GM18870 (cell line): ENCODE data around the gene TENM4.

Experiments used
- ATAC-seq: cut with Tn5 transposase; IDR thresholded peaks from one replicate; pipeline ENCODE4 v1.9.1; 2021; ENCODE audit warnings: moderate library complexity; ENCODE audit not compliant: unreplicated experiment

TENM4 gene

DNA sequence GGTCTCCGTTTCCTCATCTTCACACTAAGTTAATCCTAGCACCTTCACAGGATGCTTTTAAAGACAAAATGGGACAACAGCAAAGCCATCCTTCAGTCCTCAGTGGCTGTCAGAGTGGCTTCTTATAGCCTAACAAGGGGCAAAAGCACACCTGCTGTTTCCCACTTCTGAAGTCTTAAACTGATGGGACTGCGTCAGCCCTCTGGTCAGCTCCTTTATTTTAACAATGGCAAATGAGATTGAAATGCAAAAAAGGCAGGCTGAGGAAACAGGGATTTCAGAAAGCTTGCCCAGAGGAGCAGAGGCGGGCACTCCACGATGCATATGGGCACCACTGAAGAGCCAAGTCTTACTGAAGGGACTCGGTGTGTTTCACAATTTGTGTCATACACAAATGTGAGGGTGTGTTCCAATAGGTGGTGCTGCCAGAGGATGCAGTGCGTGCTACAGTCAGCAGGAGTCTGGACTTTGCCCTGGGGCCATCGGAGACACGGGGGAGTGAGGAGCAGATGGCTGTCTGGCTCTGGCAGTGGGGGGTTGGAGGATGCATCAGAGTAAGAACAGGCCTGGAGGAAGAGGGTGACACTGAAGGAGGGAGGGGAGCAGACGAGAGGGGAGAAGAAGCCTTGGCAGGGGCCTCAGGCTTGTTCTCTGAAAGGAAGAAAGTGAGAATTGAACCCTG is 47.3 kb downstream of the TENM4 start:
- ATAC-seq: no peak

DNA sequence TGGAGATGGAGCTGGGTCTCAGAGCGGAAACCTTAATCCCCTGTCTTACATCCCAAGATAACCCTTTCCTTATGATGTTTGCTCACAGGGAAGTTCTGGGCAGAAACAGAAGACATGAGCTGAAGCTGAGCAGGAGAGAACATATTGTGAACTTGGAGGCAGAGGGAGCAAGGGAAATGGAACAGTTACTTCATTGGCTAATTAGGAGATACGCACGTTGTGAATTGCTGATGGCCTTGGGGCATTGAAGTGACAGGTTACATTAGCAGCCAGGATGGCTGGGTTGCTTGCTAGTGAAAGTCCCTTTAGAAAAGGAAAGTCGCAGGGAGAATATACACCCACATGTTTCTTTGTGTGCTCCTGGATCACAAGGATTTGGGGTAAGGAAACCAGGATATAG is 48.7 kb downstream of the TENM4 start:
- ATAC-seq: no peak

DNA sequence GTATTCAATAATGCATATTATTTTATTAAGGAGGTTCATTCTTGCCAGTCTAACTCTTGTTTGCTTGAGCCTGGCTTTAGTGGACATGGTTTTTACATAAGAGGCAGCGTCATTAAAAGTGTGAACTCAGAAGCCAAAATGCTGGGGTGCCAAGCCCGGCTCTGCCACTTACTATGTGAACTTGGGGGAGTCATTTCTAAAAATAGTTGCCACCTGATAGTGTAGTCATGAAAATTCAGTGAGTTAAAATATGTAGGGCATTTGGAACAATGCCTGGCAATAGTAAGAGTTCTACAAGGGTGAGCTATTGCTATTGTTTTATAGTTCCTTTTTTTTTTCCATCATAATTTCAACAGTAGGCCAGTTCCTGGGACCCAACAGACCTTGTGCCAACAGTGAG is 49.9 kb downstream of the TENM4 start:
- no peak for ATAC-seq

- no peak for ATAC-seq
These were observed 50.4 kb downstream of the TENM4 start for GRCh38 chr11:79390477-79390876.

DNA sequence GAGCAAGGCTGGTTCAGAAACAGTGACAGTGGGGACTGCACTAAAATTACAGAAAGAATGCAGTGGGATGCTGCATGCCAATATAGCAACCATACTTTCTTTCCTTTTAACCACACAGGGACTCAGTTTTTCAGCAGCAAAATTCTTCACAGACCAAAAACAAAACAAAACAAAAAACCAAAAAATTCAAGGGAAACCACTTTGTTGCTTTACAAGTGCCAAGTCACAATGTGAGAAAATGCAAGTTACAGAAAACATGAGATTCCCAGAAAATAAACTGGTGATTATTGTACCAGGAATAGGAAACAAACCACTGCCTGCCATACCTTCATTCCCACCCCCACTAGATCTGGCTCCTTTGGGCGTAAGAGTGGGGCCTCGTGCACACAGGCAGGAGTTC is 52.6 kb downstream of the TENM4 start:
- ATAC-seq: no peak

- no peak for ATAC-seq
These were observed 57.0 kb downstream of the TENM4 start for GRCh38 chr11:79383874-79384273.

GRCh38 chr11:79382301-79383050 is 58.4 kb downstream of the TENM4 start:
- ATAC-seq: no peak

DNA sequence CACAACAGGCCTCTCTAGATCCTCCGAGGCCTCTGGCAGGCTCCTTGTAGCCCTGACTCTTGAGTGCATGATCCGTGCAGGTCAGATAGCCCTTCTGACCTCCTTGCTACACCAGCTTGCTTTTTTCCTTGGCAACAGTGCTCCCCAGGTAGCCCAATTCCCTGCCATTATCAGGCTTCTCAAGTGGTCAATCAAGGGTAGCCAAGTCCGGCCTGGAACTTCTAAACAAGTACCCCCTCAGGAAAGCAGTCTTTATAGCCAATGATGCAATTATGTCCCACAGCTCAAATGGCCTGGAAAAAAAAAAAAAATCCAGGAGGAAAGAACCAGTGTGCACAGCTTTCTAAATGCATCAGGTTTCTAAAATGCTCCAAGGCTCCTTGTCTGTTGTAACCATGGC is 59.8 kb downstream of the TENM4 start:
- no peak for ATAC-seq

DNA sequence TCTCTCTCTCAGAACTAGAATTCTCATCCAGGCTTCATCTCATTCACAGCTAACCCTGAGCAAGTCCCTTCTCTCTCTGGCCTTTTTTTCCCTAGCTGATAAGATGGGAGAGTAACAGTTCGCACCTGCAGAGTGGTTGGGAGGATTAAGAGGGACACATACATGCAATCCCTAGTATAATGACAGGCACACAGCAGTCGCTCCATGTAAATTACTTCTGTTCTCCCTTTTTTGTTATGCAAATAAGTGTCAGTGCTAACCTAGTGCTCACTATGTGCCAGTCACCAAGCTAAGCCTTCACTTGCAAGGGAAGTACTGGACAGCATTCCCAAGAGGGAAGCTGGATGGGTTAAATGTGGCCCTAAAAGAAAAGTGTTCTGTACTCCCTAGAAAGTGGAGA is 63.4 kb downstream of the TENM4 start:
- ATAC-seq: no peak

GRCh38 chr11:79375818-79376550 is 64.8 kb downstream of the TENM4 start:
- no peak for ATAC-seq

- ATAC-seq: no peak
These were observed 66.1 kb downstream of the TENM4 start for GRCh38 chr11:79374727-79375126.

DNA sequence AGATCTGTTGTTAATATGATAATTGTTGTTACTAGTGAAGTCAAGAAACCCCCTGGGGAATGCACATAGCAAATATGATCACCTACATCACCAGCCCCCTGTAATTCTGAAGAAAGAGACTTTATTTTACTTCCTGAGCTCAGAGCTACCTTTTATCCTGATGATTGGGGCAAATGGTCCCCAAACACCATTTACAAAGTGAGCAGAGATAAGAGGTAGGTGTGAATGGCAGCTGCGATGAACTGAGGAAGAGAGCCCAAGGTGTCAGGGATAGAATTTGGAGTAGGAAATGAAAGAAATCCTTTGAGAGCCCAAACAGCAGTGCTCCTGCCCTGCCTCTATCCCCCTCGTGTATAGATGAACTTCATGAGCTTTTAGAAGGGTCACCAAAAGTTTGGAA is 69.1 kb downstream of the TENM4 start:
- no peak for ATAC-seq

DNA sequence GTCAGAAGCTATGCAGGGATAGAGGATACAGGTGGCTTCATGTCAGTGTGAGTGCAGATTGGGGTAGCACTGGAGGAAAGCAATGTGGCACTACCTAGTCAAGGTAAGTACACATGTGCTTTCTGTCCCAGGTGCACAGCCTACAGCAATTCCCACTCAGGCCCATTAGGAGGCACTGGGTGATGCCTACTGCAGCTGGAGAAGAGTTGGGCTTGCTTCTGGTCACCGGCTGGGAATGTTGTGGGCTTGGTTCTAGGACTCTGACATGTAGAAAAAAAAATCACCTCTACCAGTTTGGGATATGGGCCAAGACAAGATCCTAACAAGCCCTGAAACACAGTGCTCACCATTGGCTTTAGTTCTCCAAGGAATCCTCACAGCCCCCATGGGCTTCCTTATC is 69.7 kb downstream of the TENM4 start:
- no peak for ATAC-seq

GRCh38 chr11:79369055-79369454 is 71.8 kb downstream of the TENM4 start:
- ATAC-seq: no peak

GRCh38 chr11:79367844-79368243 is 73.0 kb downstream of the TENM4 start:
- ATAC-seq: no peak

GRCh38 chr11:79366218-79366617 is 74.6 kb downstream of the TENM4 start:
- no peak for ATAC-seq

- no peak for ATAC-seq
These were observed 76.9 kb downstream of the TENM4 start for GRCh38 chr11:79363861-79364378.

- ATAC-seq: no peak
These were observed 77.6 kb downstream of the TENM4 start for GRCh38 chr11:79363256-79363655.

DNA sequence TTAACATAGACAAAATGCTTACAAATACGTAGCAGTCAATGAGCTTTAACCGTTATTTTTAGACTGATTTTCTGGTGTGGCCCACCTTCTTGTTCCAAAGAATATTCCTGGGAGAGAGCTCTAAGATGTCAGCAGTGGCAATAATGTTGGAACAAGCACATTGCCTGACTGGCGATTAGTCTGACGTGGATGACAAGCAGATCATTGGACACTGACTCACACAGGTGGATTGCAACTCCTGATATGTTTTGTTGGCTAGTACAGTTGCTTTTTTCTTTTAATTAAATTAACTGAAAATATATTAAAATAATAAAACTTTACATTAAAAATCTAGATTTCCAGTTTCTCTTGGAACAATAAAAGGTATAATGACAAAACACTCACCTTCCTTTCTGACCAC is 78.0 kb downstream of the TENM4 start:
- ATAC-seq: no peak

- ATAC-seq: no peak
These were observed 78.5 kb downstream of the TENM4 start for GRCh38 chr11:79362206-79362757.

DNA sequence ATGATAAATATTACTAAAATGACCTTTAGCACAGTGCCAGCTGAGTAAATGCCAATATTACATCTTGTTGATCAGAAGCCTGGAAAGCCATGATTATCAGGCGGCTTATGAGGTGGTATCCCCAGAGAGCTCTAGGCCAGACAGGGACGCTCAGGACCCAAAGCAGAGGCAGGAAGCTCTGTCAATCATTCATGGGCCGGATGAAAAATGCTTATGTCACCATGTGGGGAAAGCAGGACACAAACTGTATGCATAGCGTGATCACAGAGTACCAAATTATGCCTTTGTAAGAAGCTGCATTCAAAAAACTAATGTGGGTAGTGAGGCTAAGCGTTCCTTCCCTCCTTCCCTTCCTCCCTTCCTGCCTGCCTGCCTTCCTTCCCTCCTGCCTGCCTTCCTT is 82.6 kb downstream of the TENM4 start:
- ATAC-seq: no peak
